NB4 (cell line): ENCODE measurements around the gene TAF8.

ENCODE experiments used
- DNase-seq: peaks from one replicate; pipeline ENCODE4 v3.0.0; 2010; ENCODE audit warnings: low read depth
- H3K4me3 ChIP-seq: one replicate; pipeline ENCODE4 v1.5.1; 2011; ENCODE audit warnings: mild to moderate bottlenecking, low read depth, low read length, moderate library complexity
- MYC ChIP-seq: IDR thresholded peaks from 2 replicates; pipeline ENCODE4 v1.6.1; 2011; ENCODE audit warnings: low read depth, low read length
- POLR2A ChIP-seq: IDR thresholded peaks from 2 replicates; pipeline ENCODE4 v1.6.1; 2011; ENCODE audit warnings: mild to moderate bottlenecking; ENCODE audit not compliant: insufficient read length; ENCODE audit errors: extremely low read depth
- TF ChIP-seq, protein P1 (sequence below): IDR thresholded peaks from 2 replicates; pipeline ENCODE4 v1.6.1; 2011; ENCODE audit warnings: low read depth, low read length
- TF ChIP-seq, protein P2 (sequence below): IDR thresholded peaks from one replicate; pipeline ENCODE4 v1.5.1; 2012; ENCODE audit warnings: low read depth, low read length

TAF8 gene

DNA sequence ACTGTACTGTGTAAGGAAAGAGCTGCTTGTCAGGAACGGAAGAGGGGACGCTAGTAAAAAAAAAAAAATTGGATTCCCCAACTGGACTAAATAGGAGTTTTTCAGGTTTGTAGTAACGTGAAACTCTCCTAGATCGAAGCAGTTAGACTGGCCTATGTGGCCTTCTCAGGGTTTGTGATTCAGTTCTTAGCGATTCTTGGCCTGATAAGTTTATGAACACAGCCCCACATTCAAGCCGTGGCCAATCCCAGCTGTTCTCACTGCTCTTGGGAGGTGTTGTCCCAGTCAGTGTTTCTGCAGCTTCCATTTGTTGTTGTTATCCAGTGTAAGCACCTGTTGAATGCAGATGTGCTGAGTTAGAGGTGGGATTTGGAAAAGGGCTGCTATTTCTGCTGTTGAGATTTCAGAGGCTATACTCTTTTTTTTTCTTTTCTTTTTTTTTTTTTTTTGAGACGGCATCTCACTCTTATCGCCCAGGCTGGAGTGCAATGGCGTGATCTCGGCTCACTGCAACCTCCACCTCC lies 29.7 kb downstream of the TAF8 start:
- TF ChIP-seq, protein P1, sequence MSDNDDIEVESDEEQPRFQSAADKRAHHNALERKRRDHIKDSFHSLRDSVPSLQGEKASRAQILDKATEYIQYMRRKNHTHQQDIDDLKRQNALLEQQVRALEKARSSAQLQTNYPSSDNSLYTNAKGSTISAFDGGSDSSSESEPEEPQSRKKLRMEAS, result no peak
- TF ChIP-seq POLR2A (no peak), MYC (no peak)
- TF ChIP-seq, protein P2, sequence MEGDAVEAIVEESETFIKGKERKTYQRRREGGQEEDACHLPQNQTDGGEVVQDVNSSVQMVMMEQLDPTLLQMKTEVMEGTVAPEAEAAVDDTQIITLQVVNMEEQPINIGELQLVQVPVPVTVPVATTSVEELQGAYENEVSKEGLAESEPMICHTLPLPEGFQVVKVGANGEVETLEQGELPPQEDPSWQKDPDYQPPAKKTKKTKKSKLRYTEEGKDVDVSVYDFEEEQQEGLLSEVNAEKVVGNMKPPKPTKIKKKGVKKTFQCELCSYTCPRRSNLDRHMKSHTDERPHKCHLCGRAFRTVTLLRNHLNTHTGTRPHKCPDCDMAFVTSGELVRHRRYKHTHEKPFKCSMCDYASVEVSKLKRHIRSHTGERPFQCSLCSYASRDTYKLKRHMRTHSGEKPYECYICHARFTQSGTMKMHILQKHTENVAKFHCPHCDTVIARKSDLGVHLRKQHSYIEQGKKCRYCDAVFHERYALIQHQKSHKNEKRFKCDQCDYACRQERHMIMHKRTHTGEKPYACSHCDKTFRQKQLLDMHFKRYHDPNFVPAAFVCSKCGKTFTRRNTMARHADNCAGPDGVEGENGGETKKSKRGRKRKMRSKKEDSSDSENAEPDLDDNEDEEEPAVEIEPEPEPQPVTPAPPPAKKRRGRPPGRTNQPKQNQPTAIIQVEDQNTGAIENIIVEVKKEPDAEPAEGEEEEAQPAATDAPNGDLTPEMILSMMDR, result no peak
- no peak for DNase-seq
- no peak overlapping the region for H3K4me3 ChIP-seq

DNA sequence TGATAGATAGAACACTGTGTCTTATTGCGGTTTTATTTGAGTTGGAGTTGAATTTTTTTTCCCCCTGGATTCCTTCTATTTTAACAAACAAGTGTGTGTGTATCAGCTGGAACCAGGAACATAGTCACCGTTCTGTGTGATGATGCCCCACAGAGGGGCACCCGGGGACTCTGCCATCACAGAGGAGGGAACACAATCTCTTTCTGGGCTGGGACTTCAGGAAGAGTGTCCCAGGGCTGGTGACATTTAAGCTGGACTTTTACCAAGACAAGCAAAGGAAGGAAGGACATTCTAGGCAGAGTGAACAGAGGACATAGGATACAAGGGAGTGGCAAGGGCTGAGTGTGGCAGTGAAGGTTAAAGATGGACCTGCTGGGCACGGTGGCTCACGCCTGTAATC lies 33.2 kb downstream of the TAF8 start:
- TF ChIP-seq, protein P2, result no peak
- TF ChIP-seq MYC (no peak), POLR2A (no peak)
- TF ChIP-seq, protein P1, result no peak
- no peak for DNase-seq

DNA sequence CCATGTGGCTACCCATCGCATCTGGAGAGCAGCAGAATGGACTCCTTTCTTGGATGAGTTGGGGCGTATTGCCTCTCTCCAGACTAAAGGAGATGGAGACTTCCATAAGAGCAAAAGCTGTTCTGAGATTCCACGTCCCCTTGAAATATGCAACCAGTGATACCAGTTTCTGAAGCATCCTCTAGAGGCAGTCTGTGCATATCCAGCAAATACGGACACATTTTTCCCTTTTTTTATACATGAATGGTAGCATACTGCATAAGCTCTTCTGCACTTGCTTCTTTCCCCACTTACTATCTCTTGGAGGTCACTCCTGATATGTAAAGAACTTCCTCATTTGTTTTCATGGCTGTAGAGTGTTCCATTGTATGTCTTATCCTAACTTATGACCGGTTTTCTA lies 34.6 kb downstream of the TAF8 start:
- H3K4me3 ChIP-seq, result no peak overlapping the region
- DNase-seq, result no peak
- TF ChIP-seq, protein P1, result no peak
- TF ChIP-seq POLR2A (no peak), MYC (no peak)
- TF ChIP-seq, protein P2, result no peak

More for the DNA sequence above, 33.2 kb downstream of the TAF8 start:
- H3K4me3 ChIP-seq, result no peak overlapping the region

DNA sequence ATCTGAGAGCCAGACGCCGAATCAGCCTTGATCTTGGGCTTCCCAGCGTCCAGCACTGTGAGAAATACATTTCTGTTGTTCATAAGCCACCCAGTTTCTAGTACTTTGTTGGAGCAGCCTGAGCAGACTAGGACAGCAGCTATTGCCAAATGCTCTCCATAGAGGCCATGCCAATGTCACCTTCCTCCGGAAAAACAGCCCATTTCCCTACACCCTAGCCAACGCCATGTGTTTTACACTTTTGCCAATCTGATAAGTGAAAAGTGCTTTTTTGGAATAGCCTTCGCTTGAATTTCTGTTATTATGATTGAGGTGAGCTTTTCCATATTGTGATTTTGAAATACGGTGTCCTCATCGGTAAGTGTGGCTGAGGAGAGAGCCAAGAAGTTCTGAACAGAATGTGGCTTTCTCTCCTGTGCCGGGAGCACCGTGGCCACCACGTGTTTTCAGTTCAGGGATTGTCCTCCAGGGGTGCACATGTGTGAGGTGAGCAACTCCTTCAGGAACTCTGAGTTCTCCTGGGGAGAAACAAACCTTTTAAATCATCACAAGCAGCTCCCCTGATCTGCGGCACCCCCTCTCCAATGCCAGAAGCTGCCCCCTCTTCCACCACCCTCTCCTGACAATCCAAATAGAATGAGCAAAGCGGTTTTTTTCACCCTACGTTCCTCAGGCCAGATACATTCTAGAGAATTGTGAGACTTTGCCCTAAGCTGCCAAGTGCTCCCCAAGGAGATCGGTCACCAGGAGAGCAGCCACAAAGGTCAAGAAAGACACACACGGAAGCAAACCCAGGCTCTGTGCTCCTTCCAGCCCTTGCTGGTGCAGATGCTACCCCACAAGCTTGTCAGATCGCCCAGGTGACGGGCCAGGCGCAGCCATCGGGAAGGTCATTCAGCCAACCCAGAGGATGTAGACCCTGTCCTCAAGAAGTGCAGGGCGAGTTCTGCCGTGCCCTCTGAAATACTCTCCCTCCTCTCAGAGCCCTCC lies 36.0 kb downstream of the TAF8 start:
- DNase-seq, result no peak
- no peak overlapping the region for H3K4me3 ChIP-seq
- TF ChIP-seq, protein P2, result peak; percentile 14
- no peak for TF ChIP-seq MYC

DNA sequence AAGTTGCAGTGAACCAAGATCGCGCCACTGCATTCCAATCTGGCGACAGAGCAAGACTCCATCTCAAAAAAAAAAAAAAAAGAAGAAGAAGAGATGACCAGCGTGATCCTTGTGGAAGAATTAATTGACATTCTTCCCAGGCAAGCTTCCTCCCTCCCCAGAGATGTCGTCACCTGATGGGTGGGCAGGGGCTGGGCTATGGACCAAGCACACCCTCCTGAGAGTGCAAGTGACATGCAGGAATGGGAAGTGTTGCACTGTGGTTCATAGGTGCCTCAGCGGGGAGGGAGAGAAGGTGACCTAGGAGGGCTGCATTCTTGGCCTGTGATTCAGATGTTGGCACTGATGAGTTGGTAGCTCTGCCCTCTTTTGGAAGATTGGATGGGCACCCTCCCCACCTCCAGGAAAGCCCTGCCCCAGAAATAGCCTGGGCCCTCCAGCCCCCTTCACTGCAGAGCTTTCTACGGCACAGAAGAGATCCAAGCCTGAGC lies 37.8 kb downstream of the TAF8 start:
- DNase-seq, result no peak
- TF ChIP-seq, protein P1, result no peak
- TF ChIP-seq MYC (no peak), POLR2A (no peak)
- TF ChIP-seq, protein P2, result no peak
- H3K4me3 ChIP-seq, result no peak overlapping the region
